ENCODE data around the gene NRCAM.

NRCAM gene

GRCh38 chr7:108418946-108419345 is 37.3 kb downstream of the NRCAM start (continued):
- no peak for TF ChIP-seq ZSCAN5A (tag by site-specific recombination; IDR thresholded peaks at IDR 0.05)
- no peak for TF ChIP-seq ZNF776 (tag by site-specific recombination; IDR thresholded peaks at IDR 0.05; ENCODE audit: borderline replicate concordance)
- peak; percentile 45 for TF ChIP-seq PRDM6 (tag by site-specific recombination; IDR thresholded peaks at IDR 0.05)
- no peak for TF ChIP-seq ZNF19 (tag by site-specific recombination; IDR thresholded peaks at IDR 0.05; ENCODE audit: low read depth)
- no peak for TF ChIP-seq ZNF398 (tag by site-specific recombination; IDR thresholded peaks at IDR 0.05)
- TF ChIP-seq ZNF366 (tag by site-specific recombination; conservative IDR thresholded peaks at IDR 0.05): 0 out of 2 replicates have a peak, but pooled peaks have one; percentile 32
- TF ChIP-seq ZNF624 (tag by site-specific recombination; IDR thresholded peaks at IDR 0.05): no peak
- no peak for TF ChIP-seq HOXC10 (CRISPR knock-in tag; IDR thresholded peaks at IDR 0.05)
- TF ChIP-seq ZNF629 (tag by site-specific recombination; IDR thresholded peaks at IDR 0.05): 0 out of 2 replicates have a peak, but pooled peaks have one; percentile 35
- TF ChIP-seq MYNN (tag by site-specific recombination; IDR thresholded peaks at IDR 0.05; ENCODE audit: borderline replicate concordance): no peak
- no peak for TF ChIP-seq ZNF148 (tag by site-specific recombination; IDR thresholded peaks at IDR 0.05; ENCODE audit: borderline replicate concordance)
- TF ChIP-seq ZFP69B (tag by site-specific recombination; IDR thresholded peaks at IDR 0.05): no peak
- TF ChIP-seq BCL11B (tag by site-specific recombination; IDR thresholded peaks at IDR 0.05; ENCODE audit: low read depth): no peak
- no peak for TF ChIP-seq ZBTB6 (tag by site-specific recombination; IDR thresholded peaks at IDR 0.05)
- TF ChIP-seq ZNF677 (tag by site-specific recombination; IDR thresholded peaks at IDR 0.05): no peak
- no peak for TF ChIP-seq SETDB1 (IDR thresholded peaks at IDR 0.05; ENCODE audit: insufficient read length, low read length)
- TF ChIP-seq ZSCAN4 (tag by site-specific recombination; IDR thresholded peaks at IDR 0.05): no peak
- no peak for TF ChIP-seq ZNF266 (tag by site-specific recombination; IDR thresholded peaks at IDR 0.05; ENCODE audit: low read depth)
- no peak for TF ChIP-seq ATF2 (tag by site-specific recombination; IDR thresholded peaks at IDR 0.05; ENCODE audit: low read depth)
- TF ChIP-seq ZNF184 (tag by site-specific recombination; IDR thresholded peaks at IDR 0.05): no peak
- TF ChIP-seq ZNF664 (tag by site-specific recombination; IDR thresholded peaks at IDR 0.05): no peak
- no peak for TF ChIP-seq BCL6B (tag by site-specific recombination; IDR thresholded peaks at IDR 0.05)
- TF ChIP-seq OVOL3 (tag by site-specific recombination; IDR thresholded peaks at IDR 0.05): peak; percentile 73
- TF ChIP-seq HOXA7 (CRISPR knock-in tag; IDR thresholded peaks at IDR 0.05; ENCODE audit: borderline replicate concordance): no peak
